HepG2 (cell line): ENCODE data around the gene NCAPG. TPM values are rescaled to one million over a fixed set of nuclear protein-coding genes. Genes with fewer than 3 reads are reported as not detected.
A peak's percentile ranks its signal among the peaks of the same experiment; 100 is the strongest.

Experiments
- ARNT2 ChIP-seq: sonication (generic); formaldehyde crosslinking; IDR thresholded peaks from 2 replicates; pipeline ENCODE4 v1.8.0; 2022; ENCODE audit warnings: mild to moderate bottlenecking, low read depth, missing genetic modification reagents, moderate library complexity
- BRD4 ChIP-seq: sonication (generic); formaldehyde crosslinking; IDR thresholded peaks from 2 replicates; pipeline ENCODE4 v1.4.0; 2020; ENCODE audit warnings: missing genetic modification reagents
- FOXC1 ChIP-seq: sonication (generic); formaldehyde crosslinking; IDR thresholded peaks from 2 replicates; pipeline ENCODE4 v1.8.0; 2022; ENCODE audit warnings: mild to moderate bottlenecking, missing genetic modification reagents, borderline replicate concordance
- GATAD2A ChIP-seq: IDR thresholded peaks from 2 replicates; pipeline ENCODE4 v1.6.1; 2016
- HCFC1 ChIP-seq: fragments of 150-350 bp; IDR thresholded peaks from 2 replicates; pipeline ENCODE4 v1.6.1; 2014; ENCODE audit warnings: low read depth, low read length
- JARID2 ChIP-seq: sonication (generic); formaldehyde crosslinking; IDR thresholded peaks from 2 replicates; pipeline ENCODE4 v1.8.1; 2023; ENCODE audit warnings: missing genetic modification reagents, inconsistent platforms; ENCODE audit not compliant: insufficient replicate concordance
- KLF16 ChIP-seq, 2 experiments: sonication (generic) in 1 of 2; formaldehyde crosslinking in 1 of 2; IDR thresholded peaks; 2 replicates each; pipeline versions ENCODE4 v1.6.1 to v1.8.0; 2016 to 2023; ENCODE audit warnings: missing genetic modification reagents in 2 of 2, missing compliant biosample characterization in 1 of 2
- RBM39 ChIP-seq: fragments of 200-400 bp; formaldehyde crosslinking; IDR thresholded peaks from one replicate; pipeline ENCODE4 v1.6.1; 2018; ENCODE audit warnings: antibody characterized with exemption, mild to moderate bottlenecking, low read depth, low read length; ENCODE audit not compliant: poor library complexity, severe bottlenecking
- SAP130 ChIP-seq: IDR thresholded peaks from 2 replicates; pipeline ENCODE4 v1.6.1; 2016; ENCODE audit warnings: low read depth
- SOX13 ChIP-seq, 3 experiments: fragments of 450-650 bp in 1 of 3; sonication (generic) in 1 of 3; formaldehyde crosslinking in 1 of 3; IDR thresholded peaks in 2 of 3; conservative IDR thresholded peaks in 1 of 3; 2 replicates each; pipeline versions ENCODE4 v1.5.0 to v1.6.1; 2016 to 2020; ENCODE audit warnings: antibody characterized with exemption in 1 of 3, mild to moderate bottlenecking in 1 of 3, missing compliant biosample characterization in 1 of 3, missing genetic modification reagents in 1 of 3, moderate library complexity in 1 of 3
- ZNF337 ChIP-seq: sonication (generic); formaldehyde crosslinking; IDR thresholded peaks from 2 replicates; pipeline ENCODE4 v1.5.1; 2020; ENCODE audit warnings: missing genetic modification reagents, low read depth, mild to moderate bottlenecking, borderline replicate concordance
- ZNF383 ChIP-seq: sonication (generic); formaldehyde crosslinking; IDR thresholded peaks from 2 replicates; pipeline ENCODE4 v1.4.0; 2020; ENCODE audit warnings: missing genetic modification reagents, mild to moderate bottlenecking, borderline replicate concordance
- ZNF468 ChIP-seq: sonication (generic); formaldehyde crosslinking; IDR thresholded peaks from 2 replicates; pipeline ENCODE4 v1.8.0; 2022; ENCODE audit warnings: mild to moderate bottlenecking, moderate library complexity, missing genetic modification reagents
- ZNF556 ChIP-seq: sonication (generic); formaldehyde crosslinking; IDR thresholded peaks from 2 replicates; pipeline ENCODE4 v1.4.0; 2020; ENCODE audit warnings: mild to moderate bottlenecking, missing genetic modification reagents, borderline replicate concordance
- ZSCAN29 ChIP-seq: sonication (generic); formaldehyde crosslinking; conservative IDR thresholded peaks from 2 replicates; pipeline ENCODE4 v1.4.0; 2020; ENCODE audit warnings: mild to moderate bottlenecking, missing genetic modification reagents
- polyA plus RNA-seq, 8 experiments: library from polyadenylated mRNA; depleted of rRNA in 3 of 8; stranded (reverse) in 7 of 8; unstranded in 1 of 8; fragments of >200 nt; fragmentation: Illumina TruSeq in 4 of 8; extraction: Trizol in 4 of 8; gene quantifications; 2 replicates each; pipeline versions ENCODE4 v1.2.1 to v1.2.3, GENCODE V29; 2011 to 2016; ENCODE audit warnings: low read depth in 4 of 8, missing spikeins in 1 of 8, mixed read lengths in 1 of 8; ENCODE audit not compliant: insufficient read depth in 1 of 8
- total RNA-seq, 5 experiments: library from RNA; depleted of rRNA; stranded (reverse); fragments of >200 nt; fragmentation: Illumina TruSeq; extraction: Trizol; gene quantifications; 2 replicates each; pipeline ENCODE4 v1.2.3, GENCODE V29; 2016; ENCODE audit warnings: low read depth in 1 of 5
- TF ChIP-seq, protein P1 (sequence below): sonication (generic); formaldehyde crosslinking; IDR thresholded peaks from 2 replicates; pipeline ENCODE4 v1.8.0; 2022; ENCODE audit warnings: mild to moderate bottlenecking, missing genetic modification reagents, moderate library complexity
- TF ChIP-seq, protein P2 (sequence below): sonication (generic); formaldehyde crosslinking; IDR thresholded peaks from 2 replicates; pipeline ENCODE4 v1.8.0; 2022; ENCODE audit warnings: mild to moderate bottlenecking, missing genetic modification reagents; ENCODE audit not compliant: insufficient replicate concordance
- TF ChIP-seq, protein P3 (sequence below): IDR thresholded peaks from 2 replicates; pipeline ENCODE4 v1.6.1; 2018; ENCODE audit warnings: missing genetic modification reagents, mild to moderate bottlenecking, missing compliant biosample characterization
- TF ChIP-seq, protein P4 (sequence below): sonication (generic); formaldehyde crosslinking; conservative IDR thresholded peaks from 2 replicates; pipeline ENCODE4 v1.4.0; 2020; ENCODE audit warnings: missing genetic modification reagents
- TF ChIP-seq, protein P5 (sequence below), 2 experiments: sonication (generic) in 1 of 2; formaldehyde crosslinking in 1 of 2; IDR thresholded peaks; 2 replicates each; pipeline versions ENCODE4 v1.5.1 to v1.6.1; 2011 to 2020; ENCODE audit warnings: borderline replicate concordance in 1 of 2, low read depth in 1 of 2, low read length in 1 of 2, mild to moderate bottlenecking in 1 of 2, missing genetic modification reagents in 1 of 2, moderate library complexity in 1 of 2

Gene NCAPG
- total and polyA plus RNA-seq, 2 of the 13 experiments (the other 11 are each of a cell fraction or from before 2014, with no cell fraction given), result 14.8 to 61.9 TPM

DNA sequence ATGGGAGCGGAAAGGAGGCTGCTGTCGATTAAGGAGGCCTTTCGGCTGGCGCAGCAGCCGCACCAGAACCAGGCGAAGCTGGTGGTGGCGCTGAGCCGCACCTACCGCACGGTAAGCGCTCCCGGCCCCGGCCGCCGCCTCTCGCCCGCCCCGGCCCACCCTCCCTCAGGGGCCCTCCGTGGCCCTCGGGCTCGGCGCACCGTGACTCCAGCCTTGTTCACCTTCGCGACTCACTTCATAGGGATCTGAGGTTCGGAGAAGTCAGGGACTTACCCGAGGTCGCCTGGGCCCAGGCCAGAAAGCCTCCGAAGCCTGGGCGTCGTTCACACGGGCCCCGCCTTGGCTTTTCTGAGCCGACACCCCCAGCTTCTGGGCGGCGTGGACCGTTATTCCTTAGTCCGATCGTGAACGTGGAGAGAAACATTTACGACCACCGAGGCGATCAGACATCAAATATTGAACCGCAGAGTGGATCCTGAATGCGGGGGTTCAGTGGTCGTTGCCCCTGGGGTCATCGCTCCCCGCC lies 362 bp downstream of the NCAPG start (continued):
- TF ChIP-seq, protein P1, sequence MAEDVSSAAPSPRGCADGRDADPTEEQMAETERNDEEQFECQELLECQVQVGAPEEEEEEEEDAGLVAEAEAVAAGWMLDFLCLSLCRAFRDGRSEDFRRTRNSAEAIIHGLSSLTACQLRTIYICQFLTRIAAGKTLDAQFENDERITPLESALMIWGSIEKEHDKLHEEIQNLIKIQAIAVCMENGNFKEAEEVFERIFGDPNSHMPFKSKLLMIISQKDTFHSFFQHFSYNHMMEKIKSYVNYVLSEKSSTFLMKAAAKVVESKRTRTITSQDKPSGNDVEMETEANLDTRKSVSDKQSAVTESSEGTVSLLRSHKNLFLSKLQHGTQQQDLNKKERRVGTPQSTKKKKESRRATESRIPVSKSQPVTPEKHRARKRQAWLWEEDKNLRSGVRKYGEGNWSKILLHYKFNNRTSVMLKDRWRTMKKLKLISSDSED (CRISPR knock-in tag), result no peak
- TF ChIP-seq BRD4, result no peak
- TF ChIP-seq ZNF337 (CRISPR knock-in tag), result no peak
- TF ChIP-seq ZNF468 (CRISPR knock-in tag), result no peak
- TF ChIP-seq HCFC1, result no peak
- TF ChIP-seq, protein P2, sequence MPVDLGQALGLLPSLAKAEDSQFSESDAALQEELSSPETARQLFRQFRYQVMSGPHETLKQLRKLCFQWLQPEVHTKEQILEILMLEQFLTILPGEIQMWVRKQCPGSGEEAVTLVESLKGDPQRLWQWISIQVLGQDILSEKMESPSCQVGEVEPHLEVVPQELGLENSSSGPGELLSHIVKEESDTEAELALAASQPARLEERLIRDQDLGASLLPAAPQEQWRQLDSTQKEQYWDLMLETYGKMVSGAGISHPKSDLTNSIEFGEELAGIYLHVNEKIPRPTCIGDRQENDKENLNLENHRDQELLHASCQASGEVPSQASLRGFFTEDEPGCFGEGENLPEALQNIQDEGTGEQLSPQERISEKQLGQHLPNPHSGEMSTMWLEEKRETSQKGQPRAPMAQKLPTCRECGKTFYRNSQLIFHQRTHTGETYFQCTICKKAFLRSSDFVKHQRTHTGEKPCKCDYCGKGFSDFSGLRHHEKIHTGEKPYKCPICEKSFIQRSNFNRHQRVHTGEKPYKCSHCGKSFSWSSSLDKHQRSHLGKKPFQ (CRISPR knock-in tag), result no peak
- TF ChIP-seq RBM39, result no peak
- TF ChIP-seq, protein P3, sequence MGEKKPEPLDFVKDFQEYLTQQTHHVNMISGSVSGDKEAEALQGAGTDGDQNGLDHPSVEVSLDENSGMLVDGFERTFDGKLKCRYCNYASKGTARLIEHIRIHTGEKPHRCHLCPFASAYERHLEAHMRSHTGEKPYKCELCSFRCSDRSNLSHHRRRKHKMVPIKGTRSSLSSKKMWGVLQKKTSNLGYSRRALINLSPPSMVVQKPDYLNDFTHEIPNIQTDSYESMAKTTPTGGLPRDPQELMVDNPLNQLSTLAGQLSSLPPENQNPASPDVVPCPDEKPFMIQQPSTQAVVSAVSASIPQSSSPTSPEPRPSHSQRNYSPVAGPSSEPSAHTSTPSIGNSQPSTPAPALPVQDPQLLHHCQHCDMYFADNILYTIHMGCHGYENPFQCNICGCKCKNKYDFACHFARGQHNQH, result no peak
- no peak for TF ChIP-seq SOX13 (IDR thresholded peaks at IDR 0.05)
- no peak for TF ChIP-seq SOX13 (CRISPR knock-in tag; conservative IDR thresholded peaks at IDR 0.05 in 1 of 2, IDR thresholded peaks at IDR 0.05 in 1 of 2)
- TF ChIP-seq ZSCAN29 (CRISPR knock-in tag), result no peak
- no peak for TF ChIP-seq ZNF556
- no peak for TF ChIP-seq GATAD2A (CRISPR knock-in tag)
- no peak for TF ChIP-seq KLF16 (CRISPR knock-in tag; IDR thresholded peaks at IDR 0.05)
- no peak for TF ChIP-seq JARID2 (CRISPR knock-in tag)
- no peak for TF ChIP-seq ZNF383 (CRISPR knock-in tag)
- TF ChIP-seq FOXC1 (CRISPR knock-in tag), result no peak
- peak; percentile 23; the same call in 1 of the 2 replicates for TF ChIP-seq SAP130 (CRISPR knock-in tag)
- TF ChIP-seq, protein P4, sequence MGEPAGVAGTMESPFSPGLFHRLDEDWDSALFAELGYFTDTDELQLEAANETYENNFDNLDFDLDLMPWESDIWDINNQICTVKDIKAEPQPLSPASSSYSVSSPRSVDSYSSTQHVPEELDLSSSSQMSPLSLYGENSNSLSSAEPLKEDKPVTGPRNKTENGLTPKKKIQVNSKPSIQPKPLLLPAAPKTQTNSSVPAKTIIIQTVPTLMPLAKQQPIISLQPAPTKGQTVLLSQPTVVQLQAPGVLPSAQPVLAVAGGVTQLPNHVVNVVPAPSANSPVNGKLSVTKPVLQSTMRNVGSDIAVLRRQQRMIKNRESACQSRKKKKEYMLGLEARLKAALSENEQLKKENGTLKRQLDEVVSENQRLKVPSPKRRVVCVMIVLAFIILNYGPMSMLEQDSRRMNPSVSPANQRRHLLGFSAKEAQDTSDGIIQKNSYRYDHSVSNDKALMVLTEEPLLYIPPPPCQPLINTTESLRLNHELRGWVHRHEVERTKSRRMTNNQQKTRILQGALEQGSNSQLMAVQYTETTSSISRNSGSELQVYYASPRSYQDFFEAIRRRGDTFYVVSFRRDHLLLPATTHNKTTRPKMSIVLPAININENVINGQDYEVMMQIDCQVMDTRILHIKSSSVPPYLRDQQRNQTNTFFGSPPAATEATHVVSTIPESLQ (CRISPR knock-in tag), result no peak
- peak; percentile 17; the same call in 1 of the 2 replicates for TF ChIP-seq ARNT2 (CRISPR knock-in tag)
- TF ChIP-seq, protein P5, sequence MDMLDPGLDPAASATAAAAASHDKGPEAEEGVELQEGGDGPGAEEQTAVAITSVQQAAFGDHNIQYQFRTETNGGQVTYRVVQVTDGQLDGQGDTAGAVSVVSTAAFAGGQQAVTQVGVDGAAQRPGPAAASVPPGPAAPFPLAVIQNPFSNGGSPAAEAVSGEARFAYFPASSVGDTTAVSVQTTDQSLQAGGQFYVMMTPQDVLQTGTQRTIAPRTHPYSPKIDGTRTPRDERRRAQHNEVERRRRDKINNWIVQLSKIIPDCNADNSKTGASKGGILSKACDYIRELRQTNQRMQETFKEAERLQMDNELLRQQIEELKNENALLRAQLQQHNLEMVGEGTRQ (IDR thresholded peaks at IDR 0.05; ENCODE audit: low read depth, low read length), result no peak
- TF ChIP-seq, protein P5 (CRISPR knock-in tag; IDR thresholded peaks at IDR 0.05; ENCODE audit: borderline replicate concordance), result no peak
